Peyer's patch (tissue), 4 donors: ENCODE measurements around the gene GPC6.

Experiments used
- POLR2A ChIP-seq, 2 donors: fragments of 450-650 bp; IDR thresholded peaks; one replicate each; pipeline ENCODE4 v1.5.1; 2017; ENCODE audit warnings: antibody characterized with exemption in 2 of 2, mild to moderate bottlenecking in 2 of 2, moderate library complexity in 2 of 2
- TF ChIP-seq, protein P1 (sequence below), 6 experiments: fragments of 450-650 bp in 4 of 6; fragments of 200-600 bp in 2 of 6; sonication (generic) in 1 of 6; IDR thresholded peaks; one replicate each; pipeline ENCODE4 v1.5.1; 2017 to 2019; ENCODE audit warnings: antibody characterized with exemption in 6 of 6, mild to moderate bottlenecking in 3 of 6, moderate library complexity in 1 of 6

DNA sequence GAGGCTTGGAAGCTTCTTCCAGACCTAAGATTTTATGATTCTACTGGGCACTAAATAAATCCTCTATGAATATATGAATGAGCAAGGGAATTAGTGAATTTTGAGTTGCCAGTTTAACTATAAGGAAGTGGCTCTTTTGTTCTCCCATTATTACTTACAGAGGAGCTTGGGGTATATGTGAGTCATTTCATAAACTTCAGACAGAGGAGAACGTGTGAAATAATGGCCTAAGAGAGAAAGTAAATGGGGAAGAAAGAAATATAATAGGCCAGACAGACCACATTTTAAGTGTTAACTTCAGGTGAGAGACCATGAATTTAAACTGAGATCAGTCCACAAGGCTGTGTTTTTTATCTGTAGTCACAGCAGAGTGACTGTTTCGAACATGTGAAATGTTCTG is 570.9 kb downstream of the GPC6 start:
- TF ChIP-seq, protein P1, sequence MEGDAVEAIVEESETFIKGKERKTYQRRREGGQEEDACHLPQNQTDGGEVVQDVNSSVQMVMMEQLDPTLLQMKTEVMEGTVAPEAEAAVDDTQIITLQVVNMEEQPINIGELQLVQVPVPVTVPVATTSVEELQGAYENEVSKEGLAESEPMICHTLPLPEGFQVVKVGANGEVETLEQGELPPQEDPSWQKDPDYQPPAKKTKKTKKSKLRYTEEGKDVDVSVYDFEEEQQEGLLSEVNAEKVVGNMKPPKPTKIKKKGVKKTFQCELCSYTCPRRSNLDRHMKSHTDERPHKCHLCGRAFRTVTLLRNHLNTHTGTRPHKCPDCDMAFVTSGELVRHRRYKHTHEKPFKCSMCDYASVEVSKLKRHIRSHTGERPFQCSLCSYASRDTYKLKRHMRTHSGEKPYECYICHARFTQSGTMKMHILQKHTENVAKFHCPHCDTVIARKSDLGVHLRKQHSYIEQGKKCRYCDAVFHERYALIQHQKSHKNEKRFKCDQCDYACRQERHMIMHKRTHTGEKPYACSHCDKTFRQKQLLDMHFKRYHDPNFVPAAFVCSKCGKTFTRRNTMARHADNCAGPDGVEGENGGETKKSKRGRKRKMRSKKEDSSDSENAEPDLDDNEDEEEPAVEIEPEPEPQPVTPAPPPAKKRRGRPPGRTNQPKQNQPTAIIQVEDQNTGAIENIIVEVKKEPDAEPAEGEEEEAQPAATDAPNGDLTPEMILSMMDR (IDR thresholded peaks at IDR 0.05), result no peak
- TF ChIP-seq POLR2A (IDR thresholded peaks at IDR 0.05), result no peak
